OCI-LY1 (cell line): ENCODE data around the gene PA2G4.
A peak's percentile ranks its signal among the peaks of the same experiment; 100 is the strongest.

Experiments used
- H2AFZ ChIP-seq: fragments of 200-600 bp; sonication (generic), shearing (Covaris generic); 2 replicates; pipeline ENCODE4 v1.6.0; 2014; ENCODE audit warnings: antibody characterized with exemption, mild to moderate bottlenecking, low read length
- H3F3A ChIP-seq: fragments of 200-600 bp; sonication (generic), shearing (Covaris generic); 2 replicates; pipeline ENCODE4 v1.6.0; 2014; ENCODE audit warnings: mild to moderate bottlenecking, antibody characterized with exemption, low read length, moderate library complexity; ENCODE audit not compliant: insufficient read depth
- H3K27ac ChIP-seq: fragments of 200-600 bp; sonication (generic); 2 replicates; pipeline ENCODE4 v1.5.1; 2014; ENCODE audit warnings: low read length, mixed run types, mild to moderate bottlenecking, low read depth; ENCODE audit not compliant: poor library complexity, severe bottlenecking
- H3K27me3 ChIP-seq: fragments of 200-600 bp; sonication (generic); 2 replicates; pipeline ENCODE4 v1.6.0; 2014; ENCODE audit warnings: antibody characterized with exemption, mild to moderate bottlenecking, low read length, moderate library complexity; ENCODE audit not compliant: insufficient read depth
- H3K36me3 ChIP-seq: fragments of 200-600 bp; sonication (generic); 2 replicates; pipeline ENCODE4 v1.6.1; 2014; ENCODE audit warnings: mild to moderate bottlenecking, antibody characterized with exemption, low read length, moderate library complexity, mixed read lengths; ENCODE audit not compliant: insufficient read depth
- H3K4me1 ChIP-seq: fragments of 200-600 bp; sonication (generic); 2 replicates; pipeline ENCODE4 v1.5.1; 2014; ENCODE audit warnings: mild to moderate bottlenecking, low read length, moderate library complexity; ENCODE audit not compliant: insufficient read depth, severe bottlenecking
- H3K4me2 ChIP-seq: fragments of 200-600 bp; sonication (generic), shearing (Covaris generic); 2 replicates; pipeline ENCODE4 v1.6.1; 2014; ENCODE audit warnings: low read length
- H3K4me3 ChIP-seq: fragments of 200-600 bp; sonication (generic); 2 replicates; pipeline ENCODE4 v1.5.1; 2014; ENCODE audit warnings: low read length, low read depth, mild to moderate bottlenecking, mixed read lengths; ENCODE audit not compliant: poor library complexity, severe bottlenecking
- H3K79me2 ChIP-seq: fragments of 200-600 bp; shearing (Covaris generic); 2 replicates; pipeline ENCODE4 v1.6.1; 2016; ENCODE audit warnings: mixed run types, low read length, mixed read lengths; ENCODE audit not compliant: insufficient read depth
- H3K9ac ChIP-seq: fragments of 200-600 bp; sonication (generic), shearing (Covaris generic); 2 replicates; pipeline ENCODE4 v1.6.1; 2014; ENCODE audit warnings: mild to moderate bottlenecking, low read length, mixed read lengths
- H3K9me2 ChIP-seq: fragments of 200-600 bp; sonication (generic), shearing (Covaris generic); 2 replicates; pipeline ENCODE4 v1.6.1; 2014; ENCODE audit warnings: low read depth, mild to moderate bottlenecking, low read length, mixed read lengths
- H3K9me3 ChIP-seq: fragments of 200-600 bp; shearing (Covaris generic); 2 replicates; pipeline ENCODE4 v1.6.1; 2014; ENCODE audit warnings: low read length, mixed read lengths
- H4K20me1 ChIP-seq: fragments of 200-600 bp; sonication (generic), shearing (Covaris generic); 2 replicates; pipeline ENCODE4 v1.6.0; 2016; ENCODE audit warnings: mild to moderate bottlenecking, low read length; ENCODE audit not compliant: insufficient read depth
- EZH2 ChIP-seq: fragments of 200-600 bp; sonication (generic), shearing (Covaris generic); IDR thresholded peaks from 2 replicates; pipeline ENCODE4 v1.8.0; 2017; ENCODE audit warnings: borderline replicate concordance, mixed run types, mild to moderate bottlenecking, antibody characterized with exemption, low read length, moderate library complexity, mixed read lengths
- TF ChIP-seq, protein P1 (sequence below): fragments of 200-600 bp; sonication (generic), shearing (Covaris generic); IDR thresholded peaks from 2 replicates; pipeline ENCODE4 v1.5.1; 2017; ENCODE audit warnings: mild to moderate bottlenecking, antibody characterized with exemption, low read length, moderate library complexity, mixed read lengths

The PA2G4 gene

DNA sequence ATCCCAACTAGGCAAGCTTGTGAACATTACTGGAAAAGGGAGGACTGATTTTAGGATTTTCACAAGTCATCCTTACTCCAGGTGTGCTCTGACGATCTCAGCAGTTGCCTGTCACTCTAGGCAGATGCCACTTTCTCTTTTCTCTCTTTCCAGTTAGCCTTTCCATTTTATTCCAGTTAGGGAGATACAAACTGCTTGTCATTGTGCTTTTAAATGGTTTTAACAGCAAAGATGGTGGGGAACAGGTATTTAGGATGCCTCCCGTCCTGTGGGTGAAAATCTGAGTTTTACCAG lies 1.2 kb downstream of the PA2G4 start:
- H3K36me3 ChIP-seq, result peaks cover 47% of the 10 kb centered on the region
- H4K20me1 ChIP-seq, result no peaks in the 10 kb centered on the region
- TF ChIP-seq, protein P1, sequence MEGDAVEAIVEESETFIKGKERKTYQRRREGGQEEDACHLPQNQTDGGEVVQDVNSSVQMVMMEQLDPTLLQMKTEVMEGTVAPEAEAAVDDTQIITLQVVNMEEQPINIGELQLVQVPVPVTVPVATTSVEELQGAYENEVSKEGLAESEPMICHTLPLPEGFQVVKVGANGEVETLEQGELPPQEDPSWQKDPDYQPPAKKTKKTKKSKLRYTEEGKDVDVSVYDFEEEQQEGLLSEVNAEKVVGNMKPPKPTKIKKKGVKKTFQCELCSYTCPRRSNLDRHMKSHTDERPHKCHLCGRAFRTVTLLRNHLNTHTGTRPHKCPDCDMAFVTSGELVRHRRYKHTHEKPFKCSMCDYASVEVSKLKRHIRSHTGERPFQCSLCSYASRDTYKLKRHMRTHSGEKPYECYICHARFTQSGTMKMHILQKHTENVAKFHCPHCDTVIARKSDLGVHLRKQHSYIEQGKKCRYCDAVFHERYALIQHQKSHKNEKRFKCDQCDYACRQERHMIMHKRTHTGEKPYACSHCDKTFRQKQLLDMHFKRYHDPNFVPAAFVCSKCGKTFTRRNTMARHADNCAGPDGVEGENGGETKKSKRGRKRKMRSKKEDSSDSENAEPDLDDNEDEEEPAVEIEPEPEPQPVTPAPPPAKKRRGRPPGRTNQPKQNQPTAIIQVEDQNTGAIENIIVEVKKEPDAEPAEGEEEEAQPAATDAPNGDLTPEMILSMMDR, result no peak
- TF ChIP-seq EZH2, result no peak
- no peak overlapping the region for H2AFZ ChIP-seq
- no peaks in the 10 kb centered on the region for H3K9me2 ChIP-seq
- H3K9me3 ChIP-seq, result no peaks in the 10 kb centered on the region
- H3F3A ChIP-seq, result no peaks in the 10 kb centered on the region
- peak overlapping the region; percentile 83 for H3K4me2 ChIP-seq
- H3K9ac ChIP-seq, result peak overlapping the region; percentile 98
- H3K79me2 ChIP-seq, result peaks cover 27% of the 10 kb centered on the region
- H3K27me3 ChIP-seq, result no peaks in the 10 kb centered on the region
- peaks cover 23% of the 10 kb centered on the region for H3K4me1 ChIP-seq
- peak overlapping the region; percentile 94 for H3K4me3 ChIP-seq
- peak overlapping the region; percentile 71 for H3K27ac ChIP-seq

DNA sequence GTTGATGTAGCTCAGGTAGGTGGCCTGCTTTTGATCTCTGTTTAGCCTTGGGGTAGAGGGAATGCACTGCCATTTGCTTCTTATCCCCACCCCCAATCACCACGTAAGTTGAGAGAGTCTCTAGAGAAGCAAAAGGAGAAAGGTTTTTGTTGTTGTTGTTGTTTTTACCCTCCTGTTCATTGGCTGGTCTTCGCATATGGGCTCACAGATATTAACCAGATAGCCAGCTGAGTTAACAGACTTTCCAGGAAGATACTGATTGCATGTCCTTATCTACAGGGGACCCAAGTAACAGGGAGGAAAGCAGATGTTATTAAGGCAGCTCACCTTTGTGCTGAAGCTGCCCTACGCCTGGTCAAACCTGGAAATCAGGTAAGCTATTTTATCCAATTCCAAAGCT lies 2.9 kb downstream of the PA2G4 start:
- Histone ChIP-seq H3K9me2 (no peaks in the 10 kb centered on the region), H3K4me3 (no peak overlapping the region), H3K9me3 (no peaks in the 10 kb centered on the region), H3K79me2 (peaks cover 27% of the 10 kb centered on the region), H3K27ac (no peak overlapping the region), H4K20me1 (no peaks in the 10 kb centered on the region), H3K4me2 (no peak overlapping the region), H3K4me1 (peaks cover 23% of the 10 kb centered on the region), H2AFZ (no peak overlapping the region), H3K9ac (no peak overlapping the region), H3K36me3 (peaks cover 64% of the 10 kb centered on the region), H3F3A (no peaks in the 10 kb centered on the region; the same call in 1 of the 2 replicates), H3K27me3 (no peaks in the 10 kb centered on the region)
- TF ChIP-seq EZH2, result no peak
- TF ChIP-seq, protein P1, result no peak

DNA sequence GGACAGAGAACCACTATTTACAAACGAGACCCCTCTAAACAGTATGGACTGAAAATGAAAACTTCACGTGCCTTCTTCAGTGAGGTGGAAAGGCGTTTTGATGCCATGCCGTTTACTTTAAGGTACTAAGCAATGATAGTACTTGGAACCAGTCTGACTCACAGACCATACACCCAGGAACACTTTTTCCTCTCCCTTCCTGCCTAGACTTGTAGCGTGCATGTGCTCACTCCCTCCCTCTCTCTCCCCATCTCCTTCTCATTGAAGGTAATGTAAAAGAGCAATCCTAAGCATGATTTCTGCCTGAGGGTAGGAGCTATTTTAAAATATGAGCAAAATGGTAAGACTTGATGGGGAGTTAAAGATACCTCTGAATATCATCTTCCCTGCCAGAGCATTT lies 6.2 kb downstream of the PA2G4 start:
- no peaks in the 10 kb centered on the region for H3K27me3 ChIP-seq
- no peaks in the 10 kb centered on the region for H3K9me3 ChIP-seq
- H3K4me2 ChIP-seq, result no peak overlapping the region
- TF ChIP-seq, protein P1, result no peak
- no peak for TF ChIP-seq EZH2
- H3K9ac ChIP-seq, result no peak overlapping the region
- H2AFZ ChIP-seq, result no peak overlapping the region
- peaks cover 16% of the 10 kb centered on the region for H3K79me2 ChIP-seq
- no peaks in the 10 kb centered on the region for H4K20me1 ChIP-seq
- H3K36me3 ChIP-seq, result peaks cover 84% of the 10 kb centered on the region
- no peak overlapping the region for H3K4me3 ChIP-seq
- no peak overlapping the region for H3K27ac ChIP-seq
- peaks cover 25% of the 10 kb centered on the region; the same call in 1 of the 2 replicates for H3F3A ChIP-seq
- H3K9me2 ChIP-seq, result no peaks in the 10 kb centered on the region
- H3K4me1 ChIP-seq, result peaks cover 18% of the 10 kb centered on the region
